HL-60/S4 treated with phorbol 12-myristate 13-acetate at 8.2 ng/mL for 4 days and 3 days (cell line): ENCODE measurements around the gene ARMH1.

ENCODE experiments used
- in situ Hi-C: fragments of 300-500 bp; cut with MboI; formaldehyde crosslinking; loops from 2 replicates; pipeline ENCODE4 v1.15.0; 2022; ENCODE audit warnings: low sequenced_read_pairs

ARMH1 gene

GRCh38 chr1:44674113-44675000, at the start of gene ARMH1, which contains the start of gene TMEM53:
ARMH1 (plus strand) TSS chr1:44674714; CDS start chr1:44689698, 14,984 bp downstream.
TMEM53 (minus strand) TSS chr1:44674481; CDS start chr1:44674391, 90 bp downstream.
- in situ Hi-C loops, result no loop called here

- in situ Hi-C loops, result no loop called here
Observed at GRCh38 chr1:44625348-44625747, 49.2 kb upstream of the ARMH1 start.

DNA sequence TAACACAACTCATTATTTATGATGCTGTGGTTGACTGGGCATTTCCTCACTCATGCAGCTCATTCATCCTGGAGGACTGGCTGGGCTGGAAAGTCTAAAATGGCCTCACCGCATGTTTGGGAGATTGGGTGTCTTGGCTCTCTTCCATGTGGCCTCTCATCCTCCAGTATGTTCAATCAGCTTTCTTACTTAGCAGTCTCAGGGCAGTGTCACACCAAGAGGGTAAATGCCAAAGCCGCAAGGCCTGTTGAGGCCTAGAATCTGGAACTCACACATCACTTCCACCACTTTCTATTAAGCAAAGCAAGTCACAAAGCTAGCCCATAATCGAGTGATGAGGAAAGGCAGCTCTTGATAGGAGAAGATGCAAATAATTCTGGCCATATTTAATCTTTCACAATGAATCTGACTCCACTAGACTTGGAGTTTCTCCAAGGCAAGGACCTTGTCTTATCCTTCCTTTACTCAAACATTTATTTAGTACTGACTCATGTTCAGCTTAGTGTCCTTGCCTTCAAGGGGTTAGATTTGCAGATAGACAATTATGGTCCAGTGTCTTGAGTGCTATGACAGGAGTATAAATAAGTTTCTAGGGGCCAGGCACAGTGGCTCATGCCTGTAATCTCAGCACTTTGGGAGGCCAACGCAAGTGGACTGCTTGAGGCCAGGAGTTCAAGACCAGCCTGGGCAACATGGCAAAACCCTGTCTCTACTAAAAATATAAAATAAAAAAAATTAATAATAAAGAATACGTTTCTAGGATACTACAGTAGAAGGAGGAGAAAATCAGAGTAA, 45.4 kb upstream of the ARMH1 start:
- in situ Hi-C loops, result no loop called here

- in situ Hi-C loops, result no loop called here
Observed at GRCh38 chr1:44630116-44630515, 44.4 kb upstream of the ARMH1 start.

GRCh38 chr1:44631333-44631646, 43.2 kb upstream of the ARMH1 start:
- in situ Hi-C loops, result no loop called here

- in situ Hi-C loops, result no loop called here
Observed at GRCh38 chr1:44631647-44632539, 42.6 kb upstream of the ARMH1 start.

- in situ Hi-C loops, result no loop called here
Observed at GRCh38 chr1:44632598-44632997, 41.9 kb upstream of the ARMH1 start.

- in situ Hi-C loops, result no loop called here
Observed at GRCh38 chr1:44634606-44635189, 39.8 kb upstream of the ARMH1 start.

DNA sequence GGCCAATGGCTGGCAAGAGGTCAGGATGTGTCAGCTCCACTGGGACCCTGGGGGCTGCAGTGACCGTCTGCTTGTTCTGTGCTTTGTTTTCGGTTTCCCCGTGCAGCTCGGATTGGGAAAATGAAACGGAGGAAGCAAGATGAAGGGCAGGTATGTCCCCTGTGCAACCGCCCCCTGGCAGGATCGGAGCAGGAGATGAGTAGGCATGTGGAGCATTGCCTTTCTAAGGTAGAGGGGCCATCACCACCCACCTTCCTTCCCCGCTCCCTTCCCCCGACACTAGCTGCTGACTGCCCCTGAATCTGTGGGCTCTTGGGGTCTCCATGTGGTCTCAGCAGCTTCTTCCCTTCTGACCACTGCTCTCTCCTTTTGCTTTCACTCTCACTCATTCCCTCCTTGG, 39.1 kb upstream of the ARMH1 start:
- in situ Hi-C loops, result no loop called here

DNA sequence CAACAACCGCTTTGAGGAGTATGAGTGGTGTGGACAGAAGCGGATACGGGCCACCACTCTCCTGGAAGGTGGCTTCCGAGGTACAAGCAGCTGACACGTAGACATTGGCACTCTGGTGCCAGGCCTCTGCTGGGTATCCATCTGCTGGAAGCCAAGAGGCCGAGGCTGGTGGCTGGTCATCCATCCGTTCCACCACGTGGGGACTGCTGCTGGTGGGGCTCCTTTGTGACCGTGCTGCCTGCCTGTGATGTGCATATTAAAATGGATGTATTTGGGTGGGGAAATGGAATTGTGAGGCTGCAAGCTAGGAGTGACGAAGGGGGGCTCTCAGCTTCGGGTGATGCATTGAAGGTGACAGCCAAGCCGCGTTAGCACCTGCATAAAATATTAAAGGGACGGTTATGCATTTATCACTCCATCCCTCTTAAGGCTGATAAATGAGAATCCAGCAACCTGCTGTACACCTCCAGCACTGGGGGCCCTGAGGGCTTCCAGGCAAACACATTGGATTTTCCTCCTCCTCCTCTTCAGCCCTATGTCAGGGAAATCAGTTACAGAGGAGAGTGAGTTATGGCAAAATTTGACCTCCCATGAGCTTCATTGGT, 38.3 kb upstream of the ARMH1 start:
- in situ Hi-C loops, result no loop called here

GRCh38 chr1:44636688-44637598, 37.6 kb upstream of the ARMH1 start:
- in situ Hi-C loops, result no loop called here

GRCh38 chr1:44637702-44638411, 36.7 kb upstream of the ARMH1 start:
- in situ Hi-C loops, result no loop called here

DNA sequence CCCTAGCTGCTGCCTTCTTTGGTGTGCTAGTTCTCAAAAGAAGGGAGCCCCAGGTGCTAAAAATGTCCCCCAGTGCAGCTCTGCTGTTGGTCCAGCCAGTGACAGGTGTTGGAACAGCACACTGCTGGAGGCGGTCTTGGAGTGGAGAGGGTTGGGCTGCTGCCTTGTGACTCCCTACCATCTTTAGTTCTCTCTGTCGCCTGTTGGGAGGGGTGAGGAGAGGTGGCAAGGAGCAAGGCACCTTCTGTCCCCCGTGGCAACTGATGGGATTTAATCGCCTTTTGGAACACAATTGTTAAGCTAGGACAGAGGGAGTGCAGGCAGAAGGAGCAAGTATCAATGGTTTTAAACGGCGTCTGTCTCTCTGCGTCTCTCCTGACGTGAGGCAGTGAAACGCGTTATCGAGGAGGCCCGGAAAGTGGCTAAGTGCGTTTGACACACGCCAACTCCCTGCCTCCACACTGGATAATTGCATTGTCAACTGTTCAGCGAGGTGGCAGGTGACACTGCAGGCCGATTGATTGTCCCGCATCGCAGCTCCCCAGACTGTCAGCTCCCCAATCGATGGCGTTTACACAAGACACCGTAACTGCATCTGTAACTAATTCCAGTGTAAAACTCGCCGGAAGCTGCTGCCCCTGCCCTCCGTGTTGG, 34.2 kb upstream of the ARMH1 start:
- in situ Hi-C loops, result no loop called here

- in situ Hi-C loops, result no loop called here
Observed at GRCh38 chr1:44641126-44642102, 33.1 kb upstream of the ARMH1 start.

- in situ Hi-C loops, result no loop called here
Observed at GRCh38 chr1:44642255-44642654, 32.3 kb upstream of the ARMH1 start.

DNA sequence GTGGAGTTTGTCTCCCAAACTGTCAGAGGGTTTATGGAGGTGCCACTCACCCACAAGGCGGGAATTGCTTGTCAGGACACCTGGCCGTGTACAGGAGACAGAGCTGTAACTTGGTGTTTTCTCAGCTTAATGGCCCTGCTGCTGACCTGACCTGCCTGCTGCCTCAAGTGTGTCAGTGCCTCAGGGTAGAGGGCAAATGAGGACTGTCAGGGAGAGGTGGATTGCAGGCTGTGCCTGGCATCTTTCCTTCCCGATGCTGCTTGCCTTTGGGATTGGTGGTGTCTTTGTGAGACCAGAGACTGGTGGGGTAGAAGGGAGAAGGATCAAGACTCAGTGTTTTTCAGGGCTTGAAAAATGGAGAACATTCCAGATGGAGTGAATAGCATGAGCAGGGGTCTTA, 31.6 kb upstream of the ARMH1 start:
- in situ Hi-C loops, result no loop called here
